Measurements from ENCODE around the gene PCDHB10. TPM values are rescaled to one million over a fixed set of nuclear protein-coding genes. Genes with fewer than 3 reads are reported as not detected.
"Not testable (repeated sequence)": the region's sequence is repeated elsewhere in the genome, so short reads cannot be mapped to it uniquely, and the experiment has no call there.

The PCDHB10 gene
- total and polyA plus RNA-seq, 9 of the 15 experiments (the other 6 are each of a cell fraction or from before 2014, with no cell fraction given): not detected

DNA sequence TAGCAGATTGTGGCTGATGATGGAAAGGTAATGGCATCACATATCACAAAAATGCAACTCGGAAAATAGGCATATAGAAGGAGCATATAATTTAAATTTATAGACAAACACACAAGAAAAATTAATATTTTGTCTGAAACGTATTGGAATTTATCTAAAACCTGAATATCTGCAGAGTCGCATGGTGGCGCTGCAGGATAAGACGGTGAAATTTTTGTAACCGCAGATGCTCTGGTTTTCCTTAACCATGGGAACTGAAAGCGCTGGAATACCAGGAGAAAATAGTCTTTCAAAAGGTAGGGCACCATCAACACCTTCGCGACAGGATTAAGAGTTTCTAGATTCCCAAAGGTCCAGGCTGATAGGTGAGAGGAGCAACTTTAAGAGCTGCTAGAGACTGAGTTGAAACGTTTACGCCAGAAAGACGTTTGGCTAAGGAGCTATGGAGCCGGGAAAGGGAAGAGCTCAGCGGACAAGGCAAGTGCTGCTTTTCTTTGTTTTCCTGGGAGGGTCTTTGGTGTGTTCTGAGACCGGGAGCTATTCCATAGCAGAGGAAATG lies 42.0 kb downstream of the PCDHB10 start:
- no peak for ATAC-seq
- peak in 1 of 4 experiments; percentile 9 for DNase-seq (ENCODE audit: extremely low read depth in 1 of 4, low spot score in 3 of 4)
- peak overlapping the region; percentile 9; the same call in 1 of the 2 replicates for H2AFZ ChIP-seq (ENCODE audit: low read depth, low read length)
- no peak overlapping the region for H3K4me3 ChIP-seq
- H3K4me1 ChIP-seq (replicated peaks in 1 of 2; ENCODE audit: control insufficient read depth in 2 of 2, insufficient read depth in 2 of 2, low read length in 2 of 2): peaks cover 0 to 5% of the 10 kb centered on the region in 2 experiments; a peak in 1 of 5 replicates
- H3K9ac ChIP-seq (ENCODE audit: insufficient read depth in 1 of 2, low read depth in 2 of 2, low read length in 2 of 2): no peak overlapping the region
- intact Hi-C loops (cut with micrococcal nuclease): loop anchor here (10.0 kb wide), 1 partner anchor 281 kb away; no protein-coding TSS in a partner anchor
- H3K27ac ChIP-seq (ENCODE audit: extremely low read depth, low read depth, low read length): no peak overlapping the region
- ChIA-PET CTCF (ENCODE audit: low intra/inter-chr PET ratio) (no interaction called here), POLR2A (no interaction called here)
- H3K27me3 ChIP-seq (ENCODE audit: control insufficient read depth in 2 of 2, insufficient read depth in 2 of 2, low read length in 2 of 2): peaks cover 2 to 13% of the 10 kb centered on the region in 2 experiments; a peak in 2 of 5 replicates
- 1% methylated on average over 15 of the region's 15 CpGs for WGBS (ENCODE audit: insufficient coverage, low coverage, missing lambda C conversion rate)
- no peaks in the 10 kb centered on the region for H4K20me1 ChIP-seq (replicated peaks; ENCODE audit: control insufficient read depth, insufficient read depth, low read length)
- TF ChIP-seq HMGN3 (IDR thresholded peaks at IDR 0.05; ENCODE audit: borderline replicate concordance, extremely low read depth, insufficient read length, low read depth, low read length) (no peak), ASH1L (IDR thresholded peaks at IDR 0.05; ENCODE audit: borderline replicate concordance, low read depth, partially characterized antibody) (no peak), SIN3B (IDR thresholded peaks at IDR 0.05; ENCODE audit: low read depth) (no peak), ZNF12 (CRISPR knock-in tag; IDR thresholded peaks at IDR 0.05) (no peak), CHCHD3 (CRISPR knock-in tag; IDR thresholded peaks at IDR 0.05) (no peak), DPF2 (IDR thresholded peaks at IDR 0.05) (no peak), SRSF3 (IDR thresholded peaks at IDR 0.05; ENCODE audit: insufficient read depth, low read length) (no peak), RAD21 (CRISPR knock-in tag; conservative IDR thresholded peaks at IDR 0.05 in 1 of 2, IDR thresholded peaks at IDR 0.05 in 1 of 2) (peak; percentile 19 to 37; a peak in 2 of 4 replicates), ZNF830 (CRISPR knock-in tag; IDR thresholded peaks at IDR 0.05) (no peak), MECOM (CRISPR knock-in tag; IDR thresholded peaks at IDR 0.05) (no peak)
- TF ChIP-seq, protein P1, sequence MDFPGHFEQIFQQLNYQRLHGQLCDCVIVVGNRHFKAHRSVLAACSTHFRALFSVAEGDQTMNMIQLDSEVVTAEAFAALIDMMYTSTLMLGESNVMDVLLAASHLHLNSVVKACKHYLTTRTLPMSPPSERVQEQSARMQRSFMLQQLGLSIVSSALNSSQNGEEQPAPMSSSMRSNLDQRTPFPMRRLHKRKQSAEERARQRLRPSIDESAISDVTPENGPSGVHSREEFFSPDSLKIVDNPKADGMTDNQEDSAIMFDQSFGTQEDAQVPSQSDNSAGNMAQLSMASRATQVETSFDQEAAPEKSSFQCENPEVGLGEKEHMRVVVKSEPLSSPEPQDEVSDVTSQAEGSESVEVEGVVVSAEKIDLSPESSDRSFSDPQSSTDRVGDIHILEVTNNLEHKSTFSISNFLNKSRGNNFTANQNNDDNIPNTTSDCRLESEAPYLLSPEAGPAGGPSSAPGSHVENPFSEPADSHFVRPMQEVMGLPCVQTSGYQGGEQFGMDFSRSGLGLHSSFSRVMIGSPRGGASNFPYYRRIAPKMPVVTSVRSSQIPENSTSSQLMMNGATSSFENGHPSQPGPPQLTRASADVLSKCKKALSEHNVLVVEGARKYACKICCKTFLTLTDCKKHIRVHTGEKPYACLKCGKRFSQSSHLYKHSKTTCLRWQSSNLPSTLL (IDR thresholded peaks at IDR 0.05): no peak
- TF ChIP-seq, protein P2, sequence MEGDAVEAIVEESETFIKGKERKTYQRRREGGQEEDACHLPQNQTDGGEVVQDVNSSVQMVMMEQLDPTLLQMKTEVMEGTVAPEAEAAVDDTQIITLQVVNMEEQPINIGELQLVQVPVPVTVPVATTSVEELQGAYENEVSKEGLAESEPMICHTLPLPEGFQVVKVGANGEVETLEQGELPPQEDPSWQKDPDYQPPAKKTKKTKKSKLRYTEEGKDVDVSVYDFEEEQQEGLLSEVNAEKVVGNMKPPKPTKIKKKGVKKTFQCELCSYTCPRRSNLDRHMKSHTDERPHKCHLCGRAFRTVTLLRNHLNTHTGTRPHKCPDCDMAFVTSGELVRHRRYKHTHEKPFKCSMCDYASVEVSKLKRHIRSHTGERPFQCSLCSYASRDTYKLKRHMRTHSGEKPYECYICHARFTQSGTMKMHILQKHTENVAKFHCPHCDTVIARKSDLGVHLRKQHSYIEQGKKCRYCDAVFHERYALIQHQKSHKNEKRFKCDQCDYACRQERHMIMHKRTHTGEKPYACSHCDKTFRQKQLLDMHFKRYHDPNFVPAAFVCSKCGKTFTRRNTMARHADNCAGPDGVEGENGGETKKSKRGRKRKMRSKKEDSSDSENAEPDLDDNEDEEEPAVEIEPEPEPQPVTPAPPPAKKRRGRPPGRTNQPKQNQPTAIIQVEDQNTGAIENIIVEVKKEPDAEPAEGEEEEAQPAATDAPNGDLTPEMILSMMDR (IDR thresholded peaks at IDR 0.05 in 2 of 3, conservative IDR thresholded peaks at IDR 0.05 in 1 of 3; ENCODE audit: insufficient read depth in 2 of 3, low read depth in 1 of 3, low read length in 3 of 3): peak; percentile 48 to 68 (median 54); a peak in 4 of 6 replicates
- no TSS peak for BruUV-seq (replicated peaks)
- no peaks in the 10 kb centered on the region for H3K36me3 ChIP-seq (ENCODE audit: control insufficient read depth, insufficient read depth, low read length)
- no peak overlapping the region for H3K4me2 ChIP-seq (ENCODE audit: insufficient read depth, low read length)
- H3K79me2 ChIP-seq (ENCODE audit: control insufficient read depth, insufficient read depth, low read length): no peaks in the 10 kb centered on the region
- no peaks in the 10 kb centered on the region for H3K9me3 ChIP-seq (replicated peaks; ENCODE audit: control insufficient read depth, insufficient read depth, low read depth, low read length)
- no peaks in the 10 kb centered on the region for H3K9me1 ChIP-seq (ENCODE audit: control insufficient read depth, insufficient read depth, low read length)
- in situ Hi-C loops (cut with MboI): loop anchor here (10.0 kb wide), 1 partner anchor 331 kb away; no protein-coding TSS in a partner anchor
- FAIRE-seq: no peak

DNA sequence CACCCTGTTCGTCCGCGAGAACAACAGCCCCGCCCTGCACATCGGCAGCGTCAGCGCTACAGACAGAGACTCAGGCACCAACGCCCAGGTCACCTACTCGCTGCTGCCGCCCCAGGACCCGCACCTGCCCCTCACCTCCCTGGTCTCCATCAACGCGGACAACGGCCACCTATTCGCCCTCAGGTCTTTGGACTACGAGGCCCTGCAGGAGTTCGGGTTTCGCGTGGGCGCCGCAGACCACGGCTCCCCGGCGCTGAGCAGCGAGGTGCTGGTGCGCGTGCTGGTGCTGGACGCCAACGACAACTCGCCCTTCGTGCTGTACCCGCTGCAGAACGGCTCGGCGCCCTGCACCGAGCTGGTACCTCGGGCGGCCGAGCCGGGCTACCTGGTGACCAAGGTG lies 43.8 kb downstream of the PCDHB10 start:
- H2AFZ ChIP-seq (ENCODE audit: low read depth, low read length); CTCF ChIA-PET (ENCODE audit: low intra/inter-chr PET ratio); H4K20me1 ChIP-seq (replicated peaks; ENCODE audit: control insufficient read depth, insufficient read depth, low read length); H3K9ac ChIP-seq (ENCODE audit: insufficient read depth in 1 of 2, low read depth in 2 of 2, low read length in 2 of 2); FAIRE-seq; H3K4me3 ChIP-seq; H3K4me2 ChIP-seq (ENCODE audit: insufficient read depth, low read length); H3K79me2 ChIP-seq (ENCODE audit: control insufficient read depth, insufficient read depth, low read length); H3K36me3 ChIP-seq (ENCODE audit: control insufficient read depth, insufficient read depth, low read length); POLR2A ChIA-PET; H3K9me1 ChIP-seq (ENCODE audit: control insufficient read depth, insufficient read depth, low read length); H3K27ac ChIP-seq (ENCODE audit: extremely low read depth, low read depth, low read length); ATAC-seq; BruUV-seq (replicated peaks); H3K9me3 ChIP-seq (replicated peaks; ENCODE audit: control insufficient read depth, insufficient read depth, low read depth, low read length); H3K4me1 ChIP-seq (replicated peaks in 1 of 2; ENCODE audit: control insufficient read depth in 2 of 2, insufficient read depth in 2 of 2, low read length in 2 of 2); DNase-seq (ENCODE audit: extremely low read depth in 1 of 4, low spot score in 3 of 4): not testable (repeated sequence)
- in situ Hi-C loops (cut with MboI) (loop anchor here (10.0 kb wide), 1 partner anchor 329 kb away; no protein-coding TSS in a partner anchor), intact Hi-C loops (cut with micrococcal nuclease) (loop anchor here (10.0 kb wide), 1 partner anchor 279 kb away; no protein-coding TSS in a partner anchor)
- peaks cover 2 to 14% of the 10 kb centered on the region in 2 experiments; a peak in 2 of 5 replicates for H3K27me3 ChIP-seq (ENCODE audit: control insufficient read depth in 2 of 2, insufficient read depth in 2 of 2, low read length in 2 of 2)
- WGBS (ENCODE audit: insufficient coverage, low coverage, missing lambda C conversion rate): 13% methylated on average over 36 of the region's 40 CpGs

Data from K562 (cell line).